AG04450 (cell line): ENCODE results near the gene TXNL4B. TPM values are rescaled to one million over a fixed set of nuclear protein-coding genes. Genes with fewer than 3 reads are reported as not detected.
A peak's percentile ranks its signal among the peaks of the same experiment; 100 is the strongest.

Experiments used
- CTCF ChIA-PET: fragments of 300-600, 350-600 bp; formaldehyde crosslinking; extraction: SDS; loops from one replicate; lab custom pipeline; 2022; ENCODE audit warnings: antibody characterized with exemption, inconsistent platforms; lab: Charles Lee
- POLR2A ChIA-PET: fragments of 350-600 bp; formaldehyde crosslinking; extraction: SDS; loops from one replicate; lab custom pipeline; 2021; ENCODE audit warnings: antibody characterized with exemption, inconsistent platforms; lab: Yijun Ruan, JAX
- DNase-seq: peaks from one replicate; pipeline ENCODE4 v3.0.0-alpha.2; 2011; ENCODE audit warnings: low read depth, low spot score
- H3K27ac ChIP-seq: one replicate; pipeline ENCODE4 v1.5.1; 2012; ENCODE audit warnings: low read depth, low read length, control low read depth
- H3K27me3 ChIP-seq: one replicate; pipeline ENCODE4 v1.6.0; 2012; ENCODE audit warnings: low read length; ENCODE audit not compliant: control insufficient read depth, insufficient read depth
- H3K4me3 ChIP-seq: 2 replicates; pipeline ENCODE4 v1.5.1; 2011; ENCODE audit warnings: mild to moderate bottlenecking, low read depth, low read length, control low read depth
- H3K9me3 ChIP-seq: 2 replicates; pipeline ENCODE4 v1.5.1; 2012; ENCODE audit warnings: low read length; ENCODE audit not compliant: control insufficient read depth, insufficient read depth
- polyA plus RNA-seq: library from polyadenylated mRNA; depleted of rRNA; stranded (reverse); fragments of >200 nt; gene quantifications from 2 replicates; pipeline ENCODE4 v1.2.3, GENCODE V29; 2011
- TF ChIP-seq, protein P1 (sequence below): IDR thresholded peaks from 2 replicates; pipeline ENCODE4 v1.5.1; 2011; ENCODE audit warnings: low read depth, low read length, control low read depth, inconsistent platforms

TXNL4B gene
- polyA plus RNA-seq, 1 experiment = 21.3 TPM

GRCh38 chr16:72128701-72129100 is 35.3 kb upstream of the TXNL4B start:
- ChIA-PET POLR2A (no interaction called here), CTCF (interaction anchor here (1.4 to 1.8 kb wide), 2 partner anchors 22 to 1750 kb away, joined by 3 to 7 read pairs; no protein-coding TSS in a partner anchor)
- DNase-seq = no peak
- TF ChIP-seq, protein P1, sequence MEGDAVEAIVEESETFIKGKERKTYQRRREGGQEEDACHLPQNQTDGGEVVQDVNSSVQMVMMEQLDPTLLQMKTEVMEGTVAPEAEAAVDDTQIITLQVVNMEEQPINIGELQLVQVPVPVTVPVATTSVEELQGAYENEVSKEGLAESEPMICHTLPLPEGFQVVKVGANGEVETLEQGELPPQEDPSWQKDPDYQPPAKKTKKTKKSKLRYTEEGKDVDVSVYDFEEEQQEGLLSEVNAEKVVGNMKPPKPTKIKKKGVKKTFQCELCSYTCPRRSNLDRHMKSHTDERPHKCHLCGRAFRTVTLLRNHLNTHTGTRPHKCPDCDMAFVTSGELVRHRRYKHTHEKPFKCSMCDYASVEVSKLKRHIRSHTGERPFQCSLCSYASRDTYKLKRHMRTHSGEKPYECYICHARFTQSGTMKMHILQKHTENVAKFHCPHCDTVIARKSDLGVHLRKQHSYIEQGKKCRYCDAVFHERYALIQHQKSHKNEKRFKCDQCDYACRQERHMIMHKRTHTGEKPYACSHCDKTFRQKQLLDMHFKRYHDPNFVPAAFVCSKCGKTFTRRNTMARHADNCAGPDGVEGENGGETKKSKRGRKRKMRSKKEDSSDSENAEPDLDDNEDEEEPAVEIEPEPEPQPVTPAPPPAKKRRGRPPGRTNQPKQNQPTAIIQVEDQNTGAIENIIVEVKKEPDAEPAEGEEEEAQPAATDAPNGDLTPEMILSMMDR = no peak
- Histone ChIP-seq H3K4me3 (no peak overlapping the region), H3K27me3 (peaks cover 8% of the 10 kb centered on the region), H3K9me3 (no peaks in the 10 kb centered on the region), H3K27ac (no peak overlapping the region)

- ChIA-PET POLR2A (no interaction called here), CTCF (interaction anchor here (2.4 kb wide), 1 partner anchor 341 kb away, joined by 24 read pairs; no protein-coding TSS in a partner anchor)
- Histone ChIP-seq H3K4me3 (no peak overlapping the region), H3K27ac (no peak overlapping the region), H3K9me3 (no peaks in the 10 kb centered on the region), H3K27me3 (peaks cover 8% of the 10 kb centered on the region)
- TF ChIP-seq, protein P1 = no peak
- no peak for DNase-seq
Observed at GRCh38 chr16:72126429-72126765, 33.0 kb upstream of the TXNL4B start.

- ChIA-PET CTCF (interaction anchor here (0.6 to 2.4 kb wide), 26 partner anchors 9 to 1909 kb away, joined by 3 to 24 read pairs (median 5); partner anchors contain the start of genes DHX38 and TXNL4B), POLR2A (no interaction called here)
- no peak for DNase-seq
- Histone ChIP-seq H3K4me3 (no peak overlapping the region), H3K27me3 (peaks cover 8% of the 10 kb centered on the region), H3K27ac (no peak overlapping the region), H3K9me3 (no peaks in the 10 kb centered on the region)
- TF ChIP-seq, protein P1 = no peak
Observed at GRCh38 chr16:72125635-72126428, 32.4 kb upstream of the TXNL4B start.

GRCh38 chr16:72124761-72125634 is 31.6 kb upstream of the TXNL4B start:
- POLR2A ChIA-PET = no interaction called here
- peaks cover 8% of the 10 kb centered on the region for H3K27me3 ChIP-seq
- CTCF ChIA-PET = interaction anchor here (0.6 to 2.4 kb wide), 35 partner anchors 10 to 1910 kb away, joined by 3 to 24 read pairs (median 4); partner anchors contain the start of genes DHX38 and TXNL4B
- H3K4me3 ChIP-seq = no peak overlapping the region
- peak; percentile 34 for DNase-seq
- no peaks in the 10 kb centered on the region for H3K9me3 ChIP-seq
- H3K27ac ChIP-seq = no peak overlapping the region
- TF ChIP-seq, protein P1 = peak; percentile 86
